Measurements from ENCODE around the gene GABARAP. TPM values are rescaled to one million over a fixed set of nuclear protein-coding genes. Genes with fewer than 3 reads are reported as not detected.

Gene GABARAP
- total and polyA plus RNA-seq, 2 donors (not counting 1 experiment from before 2014, with no cell fraction given): 173 to 1,154 TPM

DNA sequence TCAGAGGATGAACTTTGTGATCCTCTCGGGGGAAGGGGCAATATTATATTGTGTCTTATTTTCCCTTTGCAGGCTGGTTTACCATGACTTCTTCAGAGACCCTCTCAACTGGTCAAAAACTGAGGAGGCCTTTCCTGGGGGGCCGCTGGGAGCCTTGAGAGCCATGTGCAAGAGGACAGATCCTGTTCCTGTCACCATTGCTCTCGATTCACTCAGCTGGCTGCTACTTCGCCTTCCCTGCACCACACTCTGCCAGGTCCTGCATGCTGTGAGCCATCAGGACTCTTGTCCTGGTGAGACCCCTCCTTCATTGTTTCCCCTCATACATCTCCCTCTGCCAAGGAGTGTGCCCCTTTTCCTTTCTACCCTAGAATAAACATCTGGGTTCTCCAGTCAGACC is 12.3 kb upstream of the GABARAP start:
- H3K4me2 ChIP-seq (ENCODE audit: extremely low read depth, insufficient read depth, low read length): no peak overlapping the region
- H4K20me1 ChIP-seq (ENCODE audit: control insufficient read depth, extremely low read depth, insufficient read depth, low read length): no peaks in the 10 kb centered on the region
- no peaks in the 10 kb centered on the region for H3K27me3 ChIP-seq (ENCODE audit: control insufficient read depth, insufficient read depth, low read length)
- no peak overlapping the region for H3K27ac ChIP-seq (ENCODE audit: insufficient read depth, low read length)
- H2AFZ ChIP-seq (ENCODE audit: low read length): no peak overlapping the region
- peaks cover 1% of the 10 kb centered on the region for H3K36me3 ChIP-seq (ENCODE audit: control insufficient read depth, insufficient read depth, low read length)
- peaks cover 3% of the 10 kb centered on the region for H3K4me1 ChIP-seq (ENCODE audit: control insufficient read depth, extremely low read depth, insufficient read depth, low read length)
- H3K4me3 ChIP-seq (replicated peaks in 1 of 4; ENCODE audit: control extremely low read depth in 1 of 4, insufficient read depth in 1 of 4, low read depth in 3 of 4, low read length in 4 of 4): no peak overlapping the region
- H3K79me2 ChIP-seq (ENCODE audit: control insufficient read depth, insufficient read depth, low read length): peaks cover 28% of the 10 kb centered on the region
- H3K9ac ChIP-seq (ENCODE audit: insufficient read depth, low read length): no peak overlapping the region
- no peaks in the 10 kb centered on the region for H3K9me3 ChIP-seq (ENCODE audit: control insufficient read depth, insufficient read depth, low read depth, low read length)
- no peak for DNase-seq (ENCODE audit: low read depth in 2 of 2)
- TF ChIP-seq, protein P1, sequence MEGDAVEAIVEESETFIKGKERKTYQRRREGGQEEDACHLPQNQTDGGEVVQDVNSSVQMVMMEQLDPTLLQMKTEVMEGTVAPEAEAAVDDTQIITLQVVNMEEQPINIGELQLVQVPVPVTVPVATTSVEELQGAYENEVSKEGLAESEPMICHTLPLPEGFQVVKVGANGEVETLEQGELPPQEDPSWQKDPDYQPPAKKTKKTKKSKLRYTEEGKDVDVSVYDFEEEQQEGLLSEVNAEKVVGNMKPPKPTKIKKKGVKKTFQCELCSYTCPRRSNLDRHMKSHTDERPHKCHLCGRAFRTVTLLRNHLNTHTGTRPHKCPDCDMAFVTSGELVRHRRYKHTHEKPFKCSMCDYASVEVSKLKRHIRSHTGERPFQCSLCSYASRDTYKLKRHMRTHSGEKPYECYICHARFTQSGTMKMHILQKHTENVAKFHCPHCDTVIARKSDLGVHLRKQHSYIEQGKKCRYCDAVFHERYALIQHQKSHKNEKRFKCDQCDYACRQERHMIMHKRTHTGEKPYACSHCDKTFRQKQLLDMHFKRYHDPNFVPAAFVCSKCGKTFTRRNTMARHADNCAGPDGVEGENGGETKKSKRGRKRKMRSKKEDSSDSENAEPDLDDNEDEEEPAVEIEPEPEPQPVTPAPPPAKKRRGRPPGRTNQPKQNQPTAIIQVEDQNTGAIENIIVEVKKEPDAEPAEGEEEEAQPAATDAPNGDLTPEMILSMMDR (conservative IDR thresholded peaks at IDR 0.05 in 1 of 2, IDR thresholded peaks at IDR 0.05 in 1 of 2; ENCODE audit: low read depth in 1 of 2, low read length in 2 of 2): no peak
- no peak for TF ChIP-seq EZH2 (IDR thresholded peaks at IDR 0.05; ENCODE audit: low read length, missing control alignments)

DNA sequence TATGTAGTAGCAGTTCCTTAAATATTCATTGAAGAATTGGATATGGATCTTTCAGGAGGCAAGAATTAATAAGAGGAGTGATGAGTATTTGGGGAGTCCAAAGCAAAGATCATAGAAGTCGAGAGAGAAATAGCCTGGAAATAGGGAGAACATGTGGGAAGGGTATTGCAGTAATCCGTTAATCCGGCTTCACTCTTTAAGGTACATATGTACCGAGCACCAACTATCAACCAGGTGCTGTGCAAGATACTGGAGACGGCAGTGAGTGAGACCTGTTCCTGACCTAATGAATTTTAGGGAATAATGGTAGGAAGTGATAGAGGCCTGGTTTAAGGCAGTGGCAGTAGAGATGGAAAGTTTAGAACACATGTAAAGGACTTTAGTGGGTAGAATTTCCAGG is 10.8 kb upstream of the GABARAP start:
- no peak for DNase-seq (ENCODE audit: low read depth in 2 of 2)
- no peaks in the 10 kb centered on the region for H4K20me1 ChIP-seq (ENCODE audit: control insufficient read depth, extremely low read depth, insufficient read depth, low read length)
- H3K4me1 ChIP-seq (ENCODE audit: control insufficient read depth, extremely low read depth, insufficient read depth, low read length): peaks cover 7% of the 10 kb centered on the region
- no peaks in the 10 kb centered on the region for H3K27me3 ChIP-seq (ENCODE audit: control insufficient read depth, insufficient read depth, low read length)
- peaks cover 43% of the 10 kb centered on the region for H3K79me2 ChIP-seq (ENCODE audit: control insufficient read depth, insufficient read depth, low read length)
- peak overlapping the region; percentile 72 to 96 (median 89) for H3K4me3 ChIP-seq (replicated peaks in 1 of 4; ENCODE audit: control extremely low read depth in 1 of 4, insufficient read depth in 1 of 4, low read depth in 3 of 4, low read length in 4 of 4)
- H3K9ac ChIP-seq (ENCODE audit: insufficient read depth, low read length): peak overlapping the region; percentile 96
- H2AFZ ChIP-seq (ENCODE audit: low read length): no peak overlapping the region
- peak overlapping the region; percentile 99 for H3K27ac ChIP-seq (ENCODE audit: insufficient read depth, low read length)
- H3K9me3 ChIP-seq (ENCODE audit: control insufficient read depth, insufficient read depth, low read depth, low read length): no peaks in the 10 kb centered on the region
- TF ChIP-seq, protein P1 (conservative IDR thresholded peaks at IDR 0.05 in 1 of 2, IDR thresholded peaks at IDR 0.05 in 1 of 2; ENCODE audit: low read depth in 1 of 2, low read length in 2 of 2): no peak
- TF ChIP-seq EZH2 (IDR thresholded peaks at IDR 0.05; ENCODE audit: low read length, missing control alignments): no peak
- H3K4me2 ChIP-seq (ENCODE audit: extremely low read depth, insufficient read depth, low read length): peak overlapping the region; percentile 90
- H3K36me3 ChIP-seq (ENCODE audit: control insufficient read depth, insufficient read depth, low read length): peaks cover 1% of the 10 kb centered on the region

DNA sequence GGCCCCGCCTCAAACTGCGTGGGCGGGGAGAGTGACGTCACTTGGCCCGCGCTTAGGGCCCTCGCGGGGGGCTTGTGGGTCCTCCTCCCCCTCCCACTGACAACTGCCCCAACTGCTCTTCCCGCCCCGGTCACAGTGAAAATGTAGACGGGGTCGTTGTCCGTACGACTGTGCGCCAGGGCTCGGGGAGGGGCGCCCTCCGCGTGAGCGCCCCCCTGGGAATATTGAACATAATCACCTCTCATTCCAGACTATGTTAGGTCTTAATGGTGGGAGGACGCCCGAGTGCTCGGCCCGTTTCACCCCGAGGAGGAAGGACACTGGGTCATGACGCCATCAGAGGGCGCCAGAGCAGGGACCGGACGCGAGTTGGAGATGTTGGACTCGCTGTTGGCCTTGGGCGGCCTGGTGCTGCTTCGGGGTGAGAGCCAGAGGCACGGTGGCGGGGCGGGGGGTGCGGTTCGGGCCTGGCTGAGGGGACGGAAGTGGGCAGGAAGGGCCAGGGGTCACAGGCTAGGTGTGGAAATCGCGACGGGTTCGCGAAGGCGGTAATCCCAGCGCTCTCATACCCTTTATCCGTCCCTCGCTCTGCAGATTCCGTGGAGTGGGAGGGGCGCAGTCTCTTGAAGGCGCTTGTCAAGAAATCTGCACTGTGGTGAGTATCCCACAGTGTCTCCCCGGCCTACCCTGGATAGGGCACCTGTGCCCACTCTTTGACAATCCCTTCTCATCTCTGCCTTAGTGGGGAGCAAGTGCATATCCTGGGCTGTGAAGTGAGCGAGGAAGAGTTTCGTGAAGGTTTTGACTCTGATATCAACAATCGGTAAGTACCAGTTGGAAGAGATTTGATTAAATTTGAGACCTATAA is 10.2 kb upstream of the GABARAP start, which contains the start of gene ELP5:
Gene ELP5, plus strand, starts transcription at position 40 of the 868 bp plus-strand sequence. Its CDS starts 336 bp downstream, at position 376.
- peak within 1 kb of the TSS; percentile 96 for H3K9ac ChIP-seq (ENCODE audit: insufficient read depth, low read length)
- H4K20me1 ChIP-seq (ENCODE audit: control insufficient read depth, extremely low read depth, insufficient read depth, low read length): no peaks in the 10 kb centered on the region
- H3K27me3 ChIP-seq (ENCODE audit: control insufficient read depth, insufficient read depth, low read length): no peaks in the 10 kb centered on the region
- H3K79me2 ChIP-seq (ENCODE audit: control insufficient read depth, insufficient read depth, low read length): peaks cover 49% of the 10 kb centered on the region
- H3K9me3 ChIP-seq (ENCODE audit: control insufficient read depth, insufficient read depth, low read depth, low read length): no peaks in the 10 kb centered on the region
- TF ChIP-seq, protein P1 (conservative IDR thresholded peaks at IDR 0.05 in 1 of 2, IDR thresholded peaks at IDR 0.05 in 1 of 2; ENCODE audit: low read depth in 1 of 2, low read length in 2 of 2): no peak
- no peak for TF ChIP-seq EZH2 (IDR thresholded peaks at IDR 0.05; ENCODE audit: low read length, missing control alignments)
- peak within 1 kb of the TSS; percentile 72 to 96 (median 90) for H3K4me3 ChIP-seq (replicated peaks in 1 of 4; ENCODE audit: control extremely low read depth in 1 of 4, insufficient read depth in 1 of 4, low read depth in 3 of 4, low read length in 4 of 4)
- peak within 1 kb of the TSS; percentile 90 for H3K4me2 ChIP-seq (ENCODE audit: extremely low read depth, insufficient read depth, low read length)
- peak within 1 kb of the TSS; percentile 82 for H2AFZ ChIP-seq (ENCODE audit: low read length)
- H3K36me3 ChIP-seq (ENCODE audit: control insufficient read depth, insufficient read depth, low read length): peaks cover 1% of the 10 kb centered on the region
- peak; percentile 94 to 96 for DNase-seq (ENCODE audit: low read depth in 2 of 2)
- H3K4me1 ChIP-seq (ENCODE audit: control insufficient read depth, extremely low read depth, insufficient read depth, low read length): peaks cover 7% of the 10 kb centered on the region
- H3K27ac ChIP-seq (ENCODE audit: insufficient read depth, low read length): peak within 1 kb of the TSS; percentile 99

All from fibroblast of lung (primary cell).